Ureter (tissue), 1 donor: ENCODE measurements around the gene BBOX1. TPM values are rescaled to one million over a fixed set of nuclear protein-coding genes. Genes with fewer than 3 reads are reported as not detected.
A peak's percentile ranks its signal among the peaks of the same experiment; 100 is the strongest.
"Not testable (repeated sequence)": the region's sequence is repeated elsewhere in the genome, so short reads cannot be mapped to it uniquely, and the experiment has no call there.

Source experiments
- DNase-seq: peaks from one replicate; pipeline ENCODE4 v3.0.0-alpha.2; 2020; ENCODE audit warnings: low spot score
- total RNA-seq: library from RNA; stranded (reverse); gene quantifications from one replicate; pipeline ENCODE4 v1.2.4, GENCODE V29; 2023
- donor health status: DM: yes; HTN: yes; CAD: no.

The BBOX1 gene
- total RNA-seq, 1 donor from 2014 or later, result 0.73 TPM

- DNase-seq, result no peak
Measured at GRCh38 chr11:27124514-27125264, 84.1 kb downstream of the BBOX1 start.

- no peak for DNase-seq
Measured at GRCh38 chr11:27129686-27130085, 89.1 kb downstream of the BBOX1 start.

GRCh38 chr11:27130806-27131205, 90.2 kb downstream of the BBOX1 start:
- DNase-seq, result no peak

- DNase-seq, result not testable (repeated sequence)
Measured at GRCh38 chr11:27135924-27136329, 95.3 kb downstream of the BBOX1 start.

- DNase-seq, result no peak
Measured at GRCh38 chr11:27138716-27139115, 98.1 kb downstream of the BBOX1 start.

- no peak for DNase-seq
Measured at GRCh38 chr11:27139742-27140367, 99.2 kb downstream of the BBOX1 start.

- no peak for DNase-seq
Measured at GRCh38 chr11:27141576-27141975, 101.0 kb downstream of the BBOX1 start.

- no peak for DNase-seq
Measured at GRCh38 chr11:27147916-27148315, 107.3 kb downstream of the BBOX1 start.

- no peak for DNase-seq
Measured at GRCh38 chr11:27148506-27148905, 107.9 kb downstream of the BBOX1 start.

GRCh38 chr11:27150098-27150497, 109.5 kb downstream of the BBOX1 start:
- no peak for DNase-seq

GRCh38 chr11:27153136-27153535, 112.5 kb downstream of the BBOX1 start:
- DNase-seq, result no peak

- peak; percentile 57 for DNase-seq
Measured at GRCh38 chr11:27158456-27159334, 118.1 kb downstream of the BBOX1 start.

- DNase-seq, result no peak
Measured at GRCh38 chr11:27159335-27159679, 118.7 kb downstream of the BBOX1 start.

- no peak for DNase-seq
Measured at GRCh38 chr11:27161071-27161470, 120.5 kb downstream of the BBOX1 start.

GRCh38 chr11:27162237-27162636, 121.6 kb downstream of the BBOX1 start:
- DNase-seq, result no peak

GRCh38 chr11:27166130-27166529, 125.5 kb downstream of the BBOX1 start:
- DNase-seq, result no peak

GRCh38 chr11:27171376-27171958, 130.9 kb downstream of the BBOX1 start:
- DNase-seq, result no peak

- DNase-seq, result no peak
Measured at GRCh38 chr11:27173545-27173944, 132.9 kb downstream of the BBOX1 start.

- peak; percentile 70 for DNase-seq
Measured at GRCh38 chr11:27174021-27174420, 133.4 kb downstream of the BBOX1 start.

GRCh38 chr11:27174672-27175210, 134.1 kb downstream of the BBOX1 start:
- DNase-seq, result no peak

GRCh38 chr11:27175562-27175961, 134.9 kb downstream of the BBOX1 start:
- not testable (repeated sequence) for DNase-seq
